Esophagus squamous epithelium (tissue), 4 donors: ENCODE measurements around the gene IRX2.

Source experiments
- CTCF ChIP-seq, 6 experiments: fragments of 450-650 bp in 4 of 6; fragments of 200-600 bp in 2 of 6; sonication (generic) in 2 of 6; IDR thresholded peaks; one replicate each; pipeline ENCODE4 v1.5.1; 2016 to 2019; ENCODE audit warnings: antibody characterized with exemption in 6 of 6, mild to moderate bottlenecking in 4 of 6, moderate library complexity in 4 of 6
- POLR2A ChIP-seq, 4 donors: fragments of 450-650 bp; IDR thresholded peaks; one replicate each; pipeline ENCODE4 v1.6.1; 2017; ENCODE audit warnings: antibody characterized with exemption in 4 of 4, mild to moderate bottlenecking in 4 of 4, moderate library complexity in 3 of 4

GRCh38 chr5:2702096-2702879 is 49.2 kb downstream of the IRX2 start:
- TF ChIP-seq CTCF (IDR thresholded peaks at IDR 0.05) (no peak), POLR2A (IDR thresholded peaks at IDR 0.05) (no peak)
